DMS 273 treated with DMSO at 0.1 percent for 48 hours (cell line): ENCODE data around the gene HEMK1.

Source experiments
- DNase-seq: peaks from one replicate; lab custom pipeline; 2025; lab: John Stamatoyannopoulos, UW

HEMK1 gene

DNA sequence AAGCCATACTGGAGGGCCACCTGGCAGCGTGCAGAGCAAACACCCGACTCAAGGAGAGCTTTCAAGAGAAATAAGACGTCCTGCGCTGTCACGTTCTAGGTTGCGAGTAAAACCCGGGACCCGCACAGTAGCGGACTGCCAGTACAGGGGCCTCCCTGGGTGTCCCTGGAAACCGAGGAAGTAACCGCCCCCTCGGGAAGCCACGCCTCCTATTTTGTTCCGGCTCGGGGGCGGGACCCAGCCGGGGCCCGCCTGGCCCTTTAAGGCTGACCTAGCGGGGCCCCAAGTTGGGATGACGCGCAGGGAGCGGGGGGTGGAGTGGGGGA, 47.4 kb downstream of the HEMK1 start:
- DNase-seq: peak; percentile 60

DNA sequence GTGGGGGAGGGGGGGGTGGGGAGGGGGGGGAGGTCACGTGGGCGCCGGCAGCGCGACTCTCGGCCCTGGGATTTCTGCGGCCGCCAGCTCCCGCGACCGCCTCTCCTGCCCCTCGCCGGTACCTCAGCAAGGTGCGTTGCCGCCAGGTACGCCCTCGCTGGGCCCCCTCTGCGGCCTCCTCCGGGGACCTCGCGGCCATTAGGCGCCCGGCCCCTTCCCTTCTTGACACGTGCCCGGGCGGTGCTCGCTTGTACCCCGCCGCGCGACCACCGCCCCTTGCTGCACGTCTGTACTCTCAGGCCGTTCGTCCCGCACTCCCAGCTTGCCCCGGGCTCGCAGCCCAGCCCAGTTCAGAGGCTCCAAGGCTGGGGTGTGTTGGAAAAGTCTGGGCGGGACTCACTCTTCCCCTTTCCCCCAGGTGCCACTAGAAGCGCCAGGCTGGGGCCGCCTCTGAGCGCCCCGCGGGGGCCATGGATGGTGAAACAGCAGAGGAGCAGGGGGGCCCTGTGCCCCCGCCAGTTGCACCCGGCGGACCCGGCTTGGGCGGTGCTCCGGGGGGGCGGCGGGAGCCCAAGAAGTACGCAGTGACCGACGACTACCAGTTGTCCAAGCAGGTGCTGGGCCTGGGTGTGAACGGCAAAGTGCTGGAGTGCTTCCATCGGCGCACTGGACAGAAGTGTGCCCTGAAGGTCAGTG, 47.9 kb downstream of the HEMK1 start, which contains the start of gene MAPKAPK3:
TSS of gene MAPKAPK3 (plus strand) at position 56 of the 696 bp plus-strand sequence. CDS start at position 471, 415 bp downstream.
- no peak for DNase-seq

DNA sequence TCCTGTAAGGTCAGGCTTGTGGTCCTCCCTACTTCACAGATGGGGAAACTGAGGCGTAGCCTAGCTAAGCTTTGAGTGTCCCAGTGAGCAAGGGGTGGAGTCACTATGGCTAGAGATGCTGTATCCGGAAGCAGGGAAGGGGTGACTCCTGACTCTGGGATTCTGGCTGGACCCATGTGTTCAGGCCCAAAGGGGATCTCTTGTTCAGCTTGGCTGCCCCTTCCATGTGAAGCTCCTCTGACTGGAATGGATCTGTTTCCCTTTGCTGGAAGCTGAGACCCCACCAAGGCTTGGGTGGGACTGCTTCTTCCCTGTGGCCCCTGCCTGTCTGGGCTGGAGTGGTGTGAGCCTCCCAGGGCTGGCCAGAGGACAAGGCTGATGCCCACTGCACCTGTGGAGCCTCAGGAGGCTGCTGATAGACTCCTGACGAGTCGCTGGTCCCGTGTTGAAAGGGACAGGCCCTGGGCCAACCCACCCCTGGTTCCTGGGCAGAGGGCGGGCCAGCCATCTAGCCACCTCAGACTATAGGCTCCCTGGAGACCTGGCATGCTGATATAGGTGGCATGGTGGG, 48.7 kb downstream of the HEMK1 start:
- DNase-seq: no peak

DNA sequence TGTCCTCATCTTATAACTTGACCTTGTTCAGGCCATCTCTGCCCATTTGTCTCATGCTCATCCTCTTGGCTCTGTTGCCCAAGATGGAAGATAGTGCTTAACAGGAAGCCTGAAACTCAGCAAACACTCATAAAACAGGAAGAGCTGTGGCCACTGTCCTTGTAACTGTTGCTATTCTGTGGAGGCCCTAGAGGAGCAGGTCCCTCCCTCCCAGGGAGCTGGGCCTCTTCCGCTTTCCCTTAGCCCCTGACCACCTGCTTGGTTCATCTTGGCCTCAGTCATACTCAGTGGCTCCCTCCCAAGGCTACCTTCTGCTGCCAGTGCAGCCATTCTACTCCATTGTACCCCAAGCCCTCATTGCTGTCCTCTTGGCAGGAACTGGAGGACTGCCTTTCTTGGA, 51.1 kb downstream of the HEMK1 start:
- no peak for DNase-seq

DNA sequence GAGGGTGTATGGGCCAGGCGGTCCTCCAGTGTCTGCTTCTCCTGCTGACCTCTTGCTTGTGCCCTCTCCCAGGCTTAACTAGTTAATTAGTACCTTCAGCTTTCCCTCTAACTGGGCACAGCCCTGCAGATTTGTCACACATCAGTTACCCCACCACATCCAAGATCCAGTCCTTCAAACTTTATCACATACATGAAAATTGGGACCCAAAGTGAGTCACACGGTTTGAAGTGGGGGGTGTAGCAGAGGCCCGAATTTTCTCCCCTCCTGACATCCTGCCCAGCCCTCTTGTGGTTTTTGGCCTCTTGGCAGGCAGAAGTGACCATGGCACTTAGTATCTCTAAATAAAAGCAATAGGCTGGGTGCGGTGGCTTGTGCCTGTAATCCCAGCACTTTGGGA, 51.5 kb downstream of the HEMK1 start:
- no peak for DNase-seq

DNA sequence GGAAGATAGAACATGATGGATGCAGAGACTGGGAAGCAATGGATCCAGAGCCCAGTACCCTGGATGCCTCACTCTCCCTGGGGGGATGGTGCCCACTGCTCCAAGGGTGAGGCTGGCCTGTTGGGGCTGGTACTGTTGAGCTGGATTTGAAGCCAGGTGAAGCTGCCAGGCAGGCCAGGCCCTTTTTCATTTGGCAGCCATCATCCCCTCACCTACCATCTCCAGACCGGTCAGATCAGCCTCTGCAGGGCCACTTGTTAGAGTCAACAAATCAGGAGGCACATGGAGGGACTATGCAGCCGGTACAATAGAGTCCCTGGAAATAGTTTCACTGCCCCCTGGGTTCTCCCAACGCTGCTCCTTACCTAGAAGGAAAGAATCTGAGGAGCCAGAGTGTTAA, 53.6 kb downstream of the HEMK1 start:
- no peak for DNase-seq

DNA sequence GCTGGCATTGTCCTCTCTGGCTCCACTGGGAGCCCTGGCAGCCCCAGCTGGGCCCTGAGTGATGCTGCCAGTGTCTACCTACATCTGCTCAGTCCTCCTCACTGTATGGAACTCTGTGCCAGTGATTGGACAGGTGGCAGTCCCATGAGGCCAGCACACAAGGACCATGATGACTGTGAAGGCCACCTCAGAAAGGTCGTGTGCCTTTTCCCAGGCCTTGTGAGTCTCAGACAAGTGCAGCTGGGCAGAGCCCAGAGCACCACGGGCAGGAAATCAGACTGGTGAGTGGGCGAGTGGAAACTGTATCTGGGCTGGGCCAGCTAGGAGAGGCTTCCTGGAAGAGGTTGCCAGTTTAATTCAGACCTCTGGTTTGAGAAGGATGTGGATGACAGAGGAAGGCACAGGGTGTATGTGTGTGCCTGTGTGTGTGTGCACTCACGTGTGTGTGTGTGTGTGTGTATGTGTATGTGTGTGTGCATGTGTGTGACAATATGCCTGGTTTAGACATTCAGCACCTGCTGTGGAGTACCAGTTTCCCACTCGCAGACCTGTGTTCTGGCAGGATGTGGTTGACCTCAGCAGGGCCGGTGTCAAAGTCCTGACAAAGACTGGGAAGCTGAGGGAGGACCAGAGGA, 54.6 kb downstream of the HEMK1 start:
- DNase-seq: no peak

DNA sequence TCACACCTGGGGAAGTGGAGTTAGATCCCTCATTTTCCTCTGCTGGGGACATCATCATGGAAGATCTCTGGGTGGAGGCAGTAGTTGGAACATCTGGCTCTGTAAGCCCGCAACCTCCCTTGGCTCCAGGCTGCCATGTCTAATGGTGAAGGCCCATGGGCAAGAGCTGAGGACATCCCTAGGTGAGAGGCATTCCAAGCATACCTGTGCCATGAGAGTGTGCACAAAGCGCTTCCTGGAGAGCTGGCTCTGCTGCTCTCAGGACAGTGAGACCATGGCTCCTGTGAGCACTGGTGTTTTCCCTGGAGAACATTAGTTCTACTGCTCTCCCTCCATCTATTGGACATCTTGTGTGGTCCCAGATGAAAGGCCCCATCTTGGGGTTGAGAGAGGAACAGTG, 55.3 kb downstream of the HEMK1 start:
- no peak for DNase-seq

DNA sequence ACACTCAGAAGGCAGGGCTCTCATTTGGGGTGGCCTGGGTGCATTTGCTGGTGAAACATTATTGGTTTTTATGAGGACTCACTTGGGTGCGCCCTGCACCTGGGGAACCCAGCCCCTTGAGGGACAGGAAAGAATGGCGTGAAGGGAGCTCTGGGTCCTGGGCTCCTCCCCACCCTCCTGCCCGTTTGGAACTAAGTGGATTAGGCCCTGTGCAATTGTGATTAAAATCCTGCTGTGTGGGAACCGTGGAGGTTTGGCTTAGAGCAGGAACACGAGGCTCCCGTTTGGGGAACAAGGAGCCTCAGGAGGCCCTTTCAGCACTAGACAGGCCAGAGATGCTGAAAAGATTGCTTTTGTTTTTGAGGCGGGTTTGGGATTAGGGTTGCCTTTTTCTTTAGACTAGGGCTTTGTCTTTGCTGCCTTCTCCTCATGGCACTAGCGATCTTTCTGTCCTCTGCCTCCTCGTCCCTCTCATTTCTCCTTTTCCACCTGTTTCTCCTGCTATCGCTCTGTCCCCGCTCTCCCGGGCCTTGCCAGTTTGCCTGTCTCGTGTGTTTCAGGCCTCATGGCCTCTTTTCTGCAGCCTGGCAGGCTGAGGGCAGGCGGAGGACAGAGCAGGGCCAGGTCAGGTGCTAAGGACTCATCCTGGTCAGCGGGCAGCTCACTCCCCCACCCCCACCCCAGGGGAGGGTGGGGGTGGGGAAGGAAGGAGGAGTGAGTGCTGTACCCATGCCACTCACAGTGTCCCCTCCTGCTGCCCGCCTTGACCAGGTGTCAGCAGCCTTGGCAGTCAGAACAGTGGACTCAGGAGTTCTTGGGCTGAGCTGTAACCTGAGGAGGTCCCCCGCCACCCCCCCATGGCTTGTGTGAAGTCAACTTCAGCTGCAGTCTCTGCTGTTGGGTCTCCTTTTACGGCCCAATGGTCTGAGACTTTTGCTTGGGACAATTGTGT, 56.2 kb downstream of the HEMK1 start:
- DNase-seq: no peak

DNA sequence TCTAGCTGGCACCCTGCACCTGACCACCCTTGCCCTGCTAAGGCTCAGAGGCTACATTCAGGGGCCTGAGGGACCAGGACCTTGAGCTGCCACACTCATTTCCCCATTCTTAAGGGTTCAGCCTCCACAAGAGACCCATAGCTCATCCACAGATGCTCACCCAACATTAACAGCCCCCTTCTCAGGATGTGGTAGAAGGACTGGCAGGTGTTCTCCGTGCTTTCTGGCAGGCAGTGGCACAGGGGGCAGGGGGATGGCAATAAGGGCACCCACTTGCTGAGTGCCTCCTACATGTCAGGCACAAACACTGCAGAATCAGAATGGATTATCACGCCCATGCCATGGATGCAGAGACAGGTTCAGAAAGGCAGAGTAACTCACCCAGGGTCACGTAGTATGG, 57.1 kb downstream of the HEMK1 start:
- no peak for DNase-seq

DNA sequence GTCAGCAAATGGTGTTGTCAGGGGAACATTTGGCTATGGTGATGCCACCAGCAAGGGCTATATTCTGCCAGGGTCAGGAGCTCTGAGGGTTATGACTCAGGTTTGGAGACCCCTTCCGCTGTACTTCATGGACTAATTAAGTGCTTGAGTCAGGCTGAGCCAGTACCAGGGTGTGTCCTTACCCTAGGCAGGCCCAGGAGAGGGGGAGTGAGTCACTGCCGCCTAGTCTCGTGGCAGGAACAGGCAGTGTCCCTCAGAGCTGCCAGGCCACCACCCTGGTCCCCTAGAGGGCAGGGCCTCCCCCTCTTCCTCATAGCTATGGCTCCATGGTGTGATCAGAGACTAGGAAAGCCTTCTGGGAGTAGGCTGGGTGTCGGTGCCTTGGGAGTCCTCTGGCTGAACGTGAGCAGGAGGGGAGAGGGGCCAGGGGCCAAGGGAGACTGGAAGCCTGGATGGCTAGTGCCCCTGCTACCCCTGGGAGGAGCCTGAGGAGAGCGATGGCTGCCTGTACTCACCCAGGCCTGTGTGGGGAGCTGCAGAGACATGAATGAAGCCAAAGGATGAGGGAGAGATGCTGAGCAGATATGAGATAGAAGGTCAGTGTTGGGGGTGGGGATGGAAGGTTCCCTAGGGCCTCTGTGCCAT, 58.2 kb downstream of the HEMK1 start:
- peak; percentile 44 for DNase-seq

DNA sequence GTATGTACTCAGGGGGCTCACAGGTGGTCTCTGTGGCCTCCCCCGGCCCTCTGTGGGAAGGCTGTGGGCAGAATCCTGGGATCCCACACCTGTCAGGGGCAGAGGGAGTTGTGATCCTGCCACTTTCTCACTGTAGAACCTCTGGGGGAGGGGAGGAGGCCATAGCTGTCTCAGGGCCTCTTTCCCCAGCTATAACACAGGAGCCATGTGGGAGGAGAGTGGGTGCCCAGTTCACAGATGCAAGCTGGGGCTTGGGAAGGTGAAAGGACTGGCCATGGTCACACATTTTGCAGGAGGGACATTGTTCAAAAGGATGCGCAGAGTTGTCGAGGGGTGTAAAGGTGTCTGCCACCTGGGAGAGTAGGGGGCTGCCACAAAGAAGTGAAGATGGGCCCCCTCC, 59.3 kb downstream of the HEMK1 start:
- no peak for DNase-seq

DNA sequence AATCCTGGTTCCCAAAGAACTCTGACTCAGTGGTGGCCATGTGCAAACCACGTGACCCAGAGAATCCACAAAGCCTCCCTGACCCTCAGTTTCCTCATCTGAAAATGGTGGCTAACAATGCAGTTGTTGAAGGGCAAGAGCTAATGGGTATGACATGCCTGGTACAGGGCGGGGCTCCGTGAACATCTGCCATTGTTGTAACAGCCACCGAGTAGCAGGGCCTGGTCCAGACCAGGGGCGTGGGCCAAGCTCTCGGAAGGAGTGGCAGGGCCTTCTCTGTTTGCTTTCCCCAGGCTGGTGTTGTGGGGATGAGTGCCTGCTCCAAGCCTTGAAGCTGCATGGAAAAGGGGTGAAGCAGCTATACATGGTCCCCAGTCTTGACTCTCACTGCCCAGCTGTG, 61.1 kb downstream of the HEMK1 start:
- DNase-seq: no peak

DNA sequence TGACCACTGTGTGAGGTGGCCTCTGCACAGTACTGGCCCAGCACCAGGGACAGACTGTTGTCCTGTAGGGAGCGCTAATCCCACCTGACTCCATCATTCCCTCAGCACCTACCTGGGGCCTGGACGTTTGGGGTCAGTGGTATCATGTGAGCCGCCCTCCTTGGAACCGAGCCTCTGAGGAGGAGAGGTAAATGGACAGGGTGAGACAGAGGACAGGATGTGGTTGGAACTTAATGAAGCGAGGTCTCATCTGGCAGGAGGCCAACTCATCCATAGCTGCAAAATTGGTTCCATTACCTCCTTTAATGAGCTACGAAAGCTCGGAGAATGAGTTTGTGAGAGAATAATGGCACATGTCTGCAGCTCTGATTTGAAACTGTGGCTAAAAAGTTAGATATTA, 61.6 kb downstream of the HEMK1 start:
- DNase-seq: no peak

DNA sequence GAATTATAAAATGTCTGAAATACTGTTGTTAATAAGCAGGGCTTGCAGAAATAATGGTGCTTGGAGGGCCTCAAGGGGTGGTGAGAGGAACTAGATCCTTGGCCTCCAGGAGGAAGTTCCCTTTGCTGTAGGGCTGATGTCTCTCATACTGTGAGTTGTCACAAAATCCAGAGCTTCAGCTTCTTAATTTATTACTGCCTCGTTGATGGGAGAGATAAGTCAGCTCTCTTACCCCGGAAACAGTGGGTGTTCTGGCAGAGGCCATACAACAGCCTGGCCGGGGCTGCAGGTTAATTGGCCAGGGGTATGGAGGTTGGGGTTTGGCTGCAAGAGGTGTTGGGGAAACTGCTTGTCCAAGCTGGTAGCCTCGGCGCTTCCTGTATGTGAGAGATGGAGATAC, 63.1 kb downstream of the HEMK1 start:
- no peak for DNase-seq

DNA sequence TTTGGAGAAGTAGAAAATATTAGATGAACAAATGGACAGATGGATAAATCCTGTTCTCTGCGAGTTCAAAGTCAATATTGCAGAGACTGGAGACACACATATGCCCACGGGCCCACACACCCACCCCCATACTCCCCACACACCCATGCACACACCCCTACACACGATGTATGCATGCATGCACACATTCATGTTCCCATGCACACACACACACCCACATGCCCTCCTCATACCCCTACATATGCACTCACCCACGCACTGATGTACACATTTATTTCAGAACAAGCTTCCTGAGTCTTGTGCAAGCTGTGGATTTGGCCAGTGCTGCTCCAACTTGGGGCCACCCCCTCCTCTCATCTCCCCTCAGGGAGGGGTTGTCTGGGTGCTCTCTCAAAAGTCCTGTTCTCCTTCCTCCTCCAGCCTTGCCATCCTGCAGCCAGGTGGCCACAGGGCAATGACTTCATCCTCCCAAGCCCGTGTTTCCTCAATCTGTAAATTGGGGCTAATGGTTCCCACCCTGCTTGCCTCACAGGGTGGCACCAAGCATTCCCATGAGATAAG, 64.0 kb downstream of the HEMK1 start:
- DNase-seq: no peak

DNA sequence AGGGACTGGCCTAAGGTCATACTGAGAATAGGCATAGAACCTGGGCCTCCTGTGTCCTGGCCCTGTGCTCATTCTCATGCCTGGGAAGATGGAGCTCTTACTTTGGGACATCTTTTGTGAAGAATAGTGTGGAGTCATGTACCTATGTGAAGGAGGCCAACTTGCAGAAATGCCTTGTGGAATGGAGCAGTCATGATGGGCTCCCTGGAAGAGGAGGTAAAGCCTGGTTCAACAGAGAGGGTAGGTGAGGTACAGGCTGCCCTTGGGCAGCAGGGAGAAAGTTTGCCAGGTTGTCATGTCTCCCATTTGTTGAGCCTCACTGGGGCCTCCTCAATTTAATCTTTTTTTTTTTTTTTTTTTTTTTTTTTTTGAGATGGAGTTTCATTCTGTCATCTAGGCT, 65.7 kb downstream of the HEMK1 start:
- no peak for DNase-seq

DNA sequence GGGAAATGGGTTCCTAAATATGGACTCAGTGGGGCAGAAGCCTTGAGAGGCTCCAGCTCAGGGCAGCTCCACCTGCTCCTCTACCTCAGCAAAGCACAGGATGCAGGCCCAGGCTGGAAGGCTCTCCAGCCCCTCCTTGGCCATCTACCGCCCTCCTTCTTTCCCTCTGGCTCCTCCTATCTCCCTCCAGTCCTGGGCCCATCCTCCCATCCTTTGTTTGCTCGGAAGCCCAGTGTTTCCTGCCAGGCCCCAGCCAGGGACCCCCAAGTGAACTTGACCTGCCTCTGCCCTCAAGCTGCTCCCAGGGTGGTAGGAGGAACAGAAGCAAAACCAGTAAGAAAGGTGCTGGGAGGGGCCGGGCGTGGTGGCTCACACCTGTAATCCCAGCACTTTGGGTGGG, 67.7 kb downstream of the HEMK1 start:
- no peak for DNase-seq

DNA sequence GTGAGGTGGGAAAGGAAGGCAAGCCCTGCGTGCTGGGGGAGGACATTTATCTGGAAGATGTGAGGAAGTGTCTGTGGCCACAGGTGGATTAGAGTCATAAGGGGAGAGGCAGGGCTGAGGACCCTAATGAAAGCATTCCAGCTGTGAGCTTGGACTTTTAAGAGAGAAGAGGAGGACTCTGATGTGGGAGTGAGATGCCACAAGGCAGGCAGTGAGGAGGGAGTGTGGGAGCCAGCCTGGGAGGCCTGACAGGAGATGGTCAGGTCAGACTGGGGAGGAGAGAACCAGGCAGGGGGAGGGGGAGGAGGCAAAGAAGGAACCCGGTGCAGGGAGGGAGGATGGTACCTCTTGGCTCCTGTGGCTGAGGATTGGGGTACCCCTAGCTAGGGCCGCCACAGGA, 68.6 kb downstream of the HEMK1 start:
- DNase-seq: no peak

DNA sequence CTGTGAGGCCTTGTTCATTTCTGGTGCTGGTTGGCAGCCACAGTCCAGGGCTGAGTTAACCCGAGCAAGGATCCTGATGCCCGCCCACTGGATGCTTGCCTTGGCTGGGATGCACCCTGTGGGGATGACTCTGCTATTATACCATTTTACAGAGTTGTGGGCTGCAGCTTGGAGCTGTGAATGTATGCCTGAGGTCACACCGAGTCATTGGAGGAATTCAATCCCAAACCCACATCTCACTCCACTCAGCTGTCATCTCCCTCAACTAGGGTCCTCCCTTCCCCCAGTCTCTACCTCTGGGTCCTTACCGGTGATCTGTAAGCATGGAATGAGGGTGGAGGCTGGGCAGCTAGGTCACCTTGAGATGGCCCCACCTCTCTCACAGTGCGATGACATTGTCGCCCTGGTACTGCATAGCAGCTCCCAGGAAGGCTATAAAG, 69.8 kb downstream of the HEMK1 start:
- no peak for DNase-seq

DNA sequence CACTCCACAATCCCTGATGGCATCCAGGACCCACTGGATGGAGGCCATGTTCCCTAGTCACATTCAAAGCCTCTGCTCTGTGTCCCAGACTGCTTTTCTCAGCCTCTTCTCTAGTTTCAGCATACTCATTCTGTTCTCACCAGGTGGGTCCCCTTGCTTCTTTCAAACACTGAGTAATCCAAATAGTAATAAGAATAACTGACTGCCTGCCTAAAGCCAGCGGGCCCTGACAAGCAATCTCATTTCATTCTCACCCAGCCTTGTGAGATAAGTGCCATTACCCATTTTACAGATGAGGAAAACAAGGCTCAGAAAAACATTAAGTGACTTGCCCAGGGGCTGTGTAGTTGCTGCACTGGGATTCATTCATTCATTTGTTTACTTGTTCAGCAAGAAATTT, 73.1 kb downstream of the HEMK1 start:
- no peak for DNase-seq

DNA sequence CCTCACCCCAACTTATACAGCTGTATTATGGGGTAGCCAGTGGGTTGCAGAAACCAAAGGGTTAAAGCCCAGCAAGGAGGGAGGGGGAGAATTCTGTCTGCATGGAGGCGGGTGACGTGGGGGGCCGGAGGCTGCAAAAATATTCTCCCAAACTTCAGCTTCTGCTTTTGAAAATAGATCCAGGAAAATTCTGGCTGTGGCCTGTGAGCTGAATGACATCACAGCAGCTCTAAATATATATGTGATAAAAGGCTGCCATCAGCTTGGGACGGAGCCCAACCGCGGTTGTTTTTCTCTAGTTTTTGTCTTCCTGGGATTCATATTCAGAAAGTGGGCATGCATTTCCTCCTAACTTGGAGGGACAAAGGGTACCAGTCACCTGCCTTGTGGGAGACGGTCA, 75.2 kb downstream of the HEMK1 start:
- DNase-seq: no peak
